Midbrain (tissue), 1 donor: ENCODE results near the gene POMZP3.
"Not testable (repeated sequence)": the region's sequence is repeated elsewhere in the genome, so short reads cannot be mapped to it uniquely, and the experiment has no call there.

Source experiments
- DNase-seq: peaks from one replicate; lab custom pipeline; 2025; lab: John Stamatoyannopoulos, UW

The POMZP3 gene

DNA sequence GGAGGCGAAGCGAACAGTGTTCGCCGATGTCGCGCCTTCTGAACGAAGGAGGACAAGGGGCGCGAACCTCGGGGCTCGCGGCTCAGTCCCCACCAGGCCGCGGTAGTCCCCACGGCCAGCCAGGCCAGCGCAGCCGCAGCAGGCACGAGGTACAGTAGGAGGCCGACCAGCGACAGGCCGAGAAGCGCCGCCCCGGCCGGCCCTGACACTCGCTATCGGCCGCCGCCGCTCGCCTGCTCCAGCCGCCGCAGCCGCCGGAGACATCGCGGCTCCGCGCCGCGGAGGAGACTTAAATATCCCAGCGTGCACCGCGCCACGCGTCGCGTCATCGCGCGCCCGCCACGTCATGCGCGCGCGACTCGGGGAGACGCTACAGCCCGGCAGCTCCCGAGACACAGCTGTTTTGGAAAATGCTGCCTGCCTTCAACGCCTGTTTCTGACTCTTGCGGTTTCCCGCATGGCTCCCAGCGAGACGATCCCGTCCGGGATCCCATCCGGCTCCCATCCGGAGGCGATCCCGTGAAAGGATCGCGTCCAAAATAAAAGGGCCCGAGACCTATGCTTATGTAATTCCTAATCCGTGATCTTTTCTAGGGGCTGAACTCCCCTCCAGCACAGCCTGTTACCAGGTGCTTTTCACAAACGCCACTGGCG is at the start of gene POMZP3:
Gene POMZP3, minus strand, starts transcription at position 291 of the 654 bp plus-strand sequence. CDS start 1,215 bp downstream, outside the sequence.
- DNase-seq: not testable (repeated sequence)

DNA sequence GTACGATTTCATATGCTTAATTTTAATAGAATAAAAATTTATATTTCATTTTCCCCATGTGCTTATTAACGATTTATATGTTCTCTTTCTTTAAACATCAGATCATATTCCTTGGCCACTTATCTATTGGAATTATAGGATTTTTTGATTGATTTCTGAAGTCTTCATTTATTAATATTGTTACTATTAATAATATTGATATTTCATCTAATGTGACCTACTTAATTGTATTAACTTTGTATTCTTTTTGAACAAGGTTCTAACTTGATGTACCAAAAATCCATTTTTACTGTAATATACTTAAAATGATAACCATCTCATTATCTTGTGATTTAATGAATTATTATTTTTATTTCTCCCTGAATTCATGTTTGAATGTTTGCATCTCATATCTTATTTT is 48.7 kb upstream of the POMZP3 start:
- DNase-seq: not testable (repeated sequence)

DNA sequence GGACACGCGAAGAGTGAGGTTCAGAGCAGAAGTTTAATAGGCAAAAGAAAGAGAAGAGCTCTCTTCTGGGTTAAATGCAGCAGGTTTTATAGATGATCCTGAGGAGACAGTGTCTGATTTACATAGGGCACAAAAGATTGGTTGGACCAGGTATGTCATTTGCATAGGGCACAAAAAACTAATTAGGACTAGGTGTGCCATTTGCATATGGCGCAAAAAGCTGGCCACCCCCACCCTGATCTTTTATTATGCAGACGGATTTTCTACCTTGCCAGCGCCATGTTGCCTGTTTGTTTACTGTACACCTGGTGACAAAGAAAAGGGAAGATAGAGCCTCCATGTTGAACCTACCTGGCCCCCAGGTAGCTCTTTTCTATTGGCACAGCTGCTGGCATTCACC is 46.3 kb upstream of the POMZP3 start:
- DNase-seq: not testable (repeated sequence)

DNA sequence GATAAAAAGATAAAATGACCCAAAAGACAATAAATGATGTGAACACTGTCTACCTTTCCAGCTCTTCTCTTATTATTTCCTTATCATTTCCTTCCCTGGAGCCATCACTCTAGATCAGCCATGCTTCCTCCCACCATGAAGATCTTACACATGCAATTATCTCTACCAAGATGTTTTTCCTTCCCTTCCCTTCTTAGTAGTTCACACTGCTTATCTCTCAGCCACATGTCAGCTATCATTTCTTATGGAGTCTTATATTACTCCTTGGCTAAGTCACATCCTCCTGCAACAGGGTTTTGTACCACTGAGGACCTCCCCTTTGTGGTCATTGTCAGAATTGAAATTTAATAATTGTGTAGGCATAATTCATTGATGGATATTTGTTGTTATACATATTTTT is 32.1 kb upstream of the POMZP3 start:
- DNase-seq: not testable (repeated sequence)

DNA sequence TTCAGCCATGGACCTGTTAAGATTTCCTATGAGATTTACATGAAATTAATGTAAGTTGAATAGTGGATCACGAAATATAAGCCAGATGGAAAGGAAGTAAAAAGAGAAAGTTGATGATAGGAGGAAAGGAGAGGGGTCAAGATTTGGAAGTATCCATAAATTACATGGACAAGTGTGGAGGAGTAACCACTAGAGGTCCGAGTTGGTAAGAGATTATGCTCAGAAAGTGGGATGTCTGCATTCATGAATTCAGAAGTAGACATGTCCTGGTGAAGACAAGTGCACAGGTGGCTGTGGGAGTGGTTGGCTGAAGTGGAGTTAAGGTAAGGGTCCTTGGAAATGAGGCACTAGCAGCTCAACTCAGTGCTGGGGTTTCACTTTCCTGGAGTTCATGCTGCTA is 29.3 kb upstream of the POMZP3 start:
- DNase-seq: not testable (repeated sequence)

DNA sequence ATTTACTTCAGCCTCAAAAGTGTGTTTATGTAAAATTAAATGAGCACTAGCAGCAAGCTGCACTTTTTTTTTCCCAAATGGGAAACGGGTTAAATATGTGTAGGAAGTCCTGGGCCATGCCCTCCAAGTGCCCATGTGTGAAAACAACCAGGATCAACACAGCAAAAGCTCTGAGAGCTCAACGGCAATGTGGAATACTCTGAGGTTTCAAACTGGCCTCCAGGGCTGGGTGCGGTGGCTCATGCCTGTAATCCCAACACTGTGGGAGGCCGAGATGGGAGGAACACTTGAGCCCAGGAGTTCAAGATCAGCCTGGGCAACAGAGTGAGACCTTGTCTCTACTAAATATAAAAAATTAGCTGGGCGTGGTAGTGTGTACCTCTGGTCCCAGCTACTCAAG is 15.5 kb upstream of the POMZP3 start:
- DNase-seq: not testable (repeated sequence)

DNA sequence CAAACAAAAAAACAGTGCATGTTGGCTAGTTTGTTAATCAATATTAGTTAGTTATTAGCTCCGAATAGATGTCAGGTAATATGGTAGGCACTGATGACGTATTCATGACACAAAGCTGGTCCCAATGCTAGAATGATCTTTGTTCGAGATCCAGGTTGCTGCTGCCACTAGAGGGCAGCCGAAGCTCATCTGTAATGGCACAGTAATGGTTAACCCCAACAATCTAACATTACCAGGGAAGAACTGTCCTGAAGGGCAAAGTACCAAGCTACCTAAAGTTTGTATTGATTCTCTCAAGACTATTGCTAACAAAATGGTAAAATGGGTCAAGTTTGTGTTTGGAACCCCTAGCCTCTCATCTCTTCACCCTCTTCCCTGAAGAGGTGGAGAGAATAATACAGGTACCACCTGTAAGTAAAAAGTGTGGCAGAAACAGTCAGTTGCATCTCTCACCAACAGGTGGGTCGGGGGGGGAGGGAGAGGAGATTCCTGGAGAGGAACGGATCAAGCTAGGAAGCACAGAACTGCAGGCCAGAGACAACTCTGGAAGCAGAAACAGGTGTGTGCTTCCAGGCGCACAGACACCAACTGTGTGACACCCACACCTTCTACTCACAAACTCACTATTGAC is 10.1 kb upstream of the POMZP3 start:
- DNase-seq: not testable (repeated sequence)

DNA sequence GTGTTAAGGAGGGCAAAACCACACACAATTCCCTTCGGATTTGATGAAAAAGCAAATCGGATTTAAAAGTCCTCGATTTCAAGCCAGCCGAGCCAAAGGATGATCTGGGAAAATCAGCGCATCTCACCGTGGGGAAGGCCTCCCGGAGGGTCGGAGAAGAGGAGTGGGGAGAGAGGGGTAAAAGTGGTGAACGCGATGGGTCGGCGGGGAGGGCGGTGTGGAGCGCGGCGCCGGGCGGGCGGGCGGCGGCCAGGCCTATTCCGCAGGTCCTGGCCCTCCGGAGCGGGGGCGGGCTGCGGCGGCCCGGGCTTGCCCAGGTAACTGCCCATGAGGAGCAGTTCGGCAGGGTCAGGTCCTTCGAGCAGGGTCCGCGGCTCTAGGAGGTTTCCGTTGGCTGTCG is 498 bp downstream of the POMZP3 start:
- not testable (repeated sequence) for DNase-seq

DNA sequence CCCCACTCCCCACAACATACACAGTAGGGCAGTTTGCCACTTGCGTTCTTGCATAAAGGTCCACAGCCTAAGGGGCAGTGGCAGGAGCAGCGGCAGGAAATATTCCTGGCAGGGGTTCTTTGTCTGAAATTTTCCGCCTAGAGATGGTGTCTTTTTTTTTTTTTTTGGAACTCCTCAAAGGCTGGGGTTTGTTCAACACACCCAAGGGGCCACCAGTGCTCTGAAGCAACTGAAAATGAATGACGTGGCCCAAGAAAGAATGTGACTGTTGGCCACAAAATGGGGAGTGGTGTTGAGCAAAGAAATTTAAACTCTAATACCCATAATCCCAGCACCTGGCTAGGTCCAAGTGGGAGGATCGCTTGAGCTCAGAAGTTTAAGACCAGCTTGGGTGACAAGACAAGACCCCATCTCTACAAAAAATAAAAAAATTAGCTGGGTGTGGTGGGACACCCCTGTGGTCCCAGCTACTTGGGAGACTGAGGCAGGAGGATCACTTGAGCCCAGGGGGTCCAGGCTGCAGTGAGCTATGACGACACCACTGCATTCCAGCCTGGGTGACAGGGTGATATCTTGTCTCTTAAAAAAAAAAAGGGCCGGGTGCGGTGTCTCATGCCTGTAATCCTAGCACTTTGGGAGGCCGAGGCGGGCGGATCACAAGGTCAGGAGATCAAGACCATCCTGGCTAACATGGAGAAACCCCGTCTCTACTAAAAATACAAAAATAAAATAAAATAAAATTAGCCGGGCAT is 7.5 kb downstream of the POMZP3 start:
- DNase-seq: not testable (repeated sequence)

DNA sequence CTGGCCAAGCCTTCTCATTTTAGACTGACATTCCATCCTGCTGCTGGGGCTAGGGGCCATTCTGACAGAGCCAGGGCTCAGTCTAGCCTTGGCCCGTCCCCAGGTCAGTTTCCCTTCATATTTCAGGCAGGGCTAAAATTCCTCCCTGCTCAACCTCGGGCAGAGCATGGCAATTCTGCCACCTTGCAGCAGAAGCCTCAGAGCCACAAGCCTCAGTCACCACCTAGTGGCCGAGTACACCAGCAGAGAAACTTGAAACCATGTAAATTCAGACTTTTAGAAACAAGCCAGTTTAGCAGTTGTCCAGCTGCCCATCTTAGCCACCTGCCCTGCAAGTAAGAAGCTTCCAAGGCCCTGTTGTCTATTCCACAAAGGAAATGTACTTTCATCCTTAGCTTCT is 13.3 kb downstream of the POMZP3 start:
- not testable (repeated sequence) for DNase-seq

DNA sequence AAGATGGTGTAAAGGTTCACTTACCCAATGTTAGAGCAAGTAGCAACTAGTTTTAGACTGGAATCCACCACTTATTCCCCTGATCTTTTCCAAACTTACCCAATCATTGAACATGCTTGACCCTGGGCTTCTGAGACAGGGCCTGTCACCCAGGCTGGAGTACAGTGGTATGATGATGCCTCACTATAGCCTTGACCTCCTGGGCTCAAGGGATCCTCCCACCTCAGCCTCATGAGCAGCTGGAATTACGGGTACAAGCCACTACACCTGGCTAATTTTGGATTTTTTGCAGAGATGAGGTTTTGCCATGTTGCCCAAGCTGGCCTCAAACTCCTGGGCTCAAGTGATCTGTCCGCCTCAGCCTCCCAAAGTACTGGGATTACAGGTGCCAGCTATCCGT is 14.8 kb downstream of the POMZP3 start:
- DNase-seq: not testable (repeated sequence)

DNA sequence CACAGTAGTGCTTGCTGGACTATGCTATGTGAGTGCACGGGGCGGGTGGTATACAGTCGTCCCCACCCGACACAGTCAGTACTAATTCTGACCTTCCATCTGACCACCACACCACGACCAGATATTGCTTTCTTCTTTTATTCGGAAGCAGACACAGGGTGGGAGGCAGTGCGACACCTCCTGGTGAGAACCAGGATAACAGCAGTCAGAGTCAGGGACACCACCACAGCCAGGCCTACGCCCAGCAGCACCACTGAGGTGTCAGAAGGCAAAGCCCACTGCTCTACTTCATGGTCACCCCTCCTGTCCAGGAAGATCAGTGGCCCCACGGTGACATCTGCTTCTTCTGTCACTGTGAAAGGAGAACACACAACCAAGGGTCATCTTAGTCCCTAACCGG is 17.2 kb downstream of the POMZP3 start:
- DNase-seq: not testable (repeated sequence)

DNA sequence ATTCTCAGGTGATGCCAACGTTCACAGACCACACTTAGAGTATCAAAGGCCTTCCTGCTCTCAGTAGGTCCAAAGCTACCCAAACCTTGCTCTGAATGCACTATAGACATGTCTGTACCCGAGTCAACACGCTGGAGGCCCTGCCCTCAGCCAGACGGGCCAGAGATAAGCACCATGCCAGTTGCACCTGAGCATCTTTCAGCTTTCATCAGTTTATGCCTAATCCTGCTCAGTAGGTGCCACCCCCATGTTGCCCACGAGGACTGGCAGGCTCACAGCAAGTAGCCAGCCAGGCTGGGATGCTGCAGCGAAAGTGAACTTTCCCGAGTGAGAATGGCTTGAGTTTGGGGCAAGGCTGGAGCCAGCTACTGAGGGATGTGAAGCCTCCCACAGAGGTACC is 18.6 kb downstream of the POMZP3 start:
- not testable (repeated sequence) for DNase-seq

DNA sequence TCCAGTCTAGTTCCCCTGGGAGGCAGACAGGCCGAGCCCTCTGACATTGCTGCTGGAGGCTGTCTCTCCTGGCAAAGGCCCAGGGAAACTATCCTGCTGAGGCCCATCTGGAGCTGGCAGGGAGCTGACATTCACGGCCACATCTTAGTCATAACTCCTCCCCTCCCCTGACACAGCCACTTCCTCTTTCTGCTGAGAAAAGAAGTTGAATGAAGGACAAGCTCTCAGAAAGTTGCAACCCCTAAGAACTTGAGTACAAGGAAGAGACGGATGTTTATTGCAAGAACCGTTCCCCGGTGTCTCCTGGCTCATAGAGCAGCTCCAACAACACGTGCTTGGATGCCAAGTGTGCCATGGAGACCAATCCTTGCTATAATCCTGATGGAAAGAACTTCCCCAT is 21.1 kb downstream of the POMZP3 start:
- peak; percentile 42 for DNase-seq

DNA sequence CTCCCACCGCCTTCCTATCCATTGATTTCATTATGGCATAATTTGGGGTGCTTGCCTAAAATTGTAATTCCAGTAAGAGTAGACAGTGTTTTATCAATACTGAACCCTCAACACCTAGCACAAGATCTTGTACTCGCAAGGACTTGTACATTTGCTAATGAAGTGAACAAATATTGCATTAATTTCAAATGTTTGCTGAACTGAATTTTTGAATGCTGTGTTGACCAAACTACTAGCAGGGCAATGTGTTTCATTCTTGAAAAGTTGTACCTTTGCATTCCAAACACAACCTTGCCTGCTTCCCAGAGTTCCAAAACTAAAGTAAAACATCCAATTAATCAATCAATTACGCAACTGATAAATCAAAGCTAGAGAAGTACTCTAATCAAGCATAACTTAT is 26.4 kb downstream of the POMZP3 start:
- DNase-seq: not testable (repeated sequence)

DNA sequence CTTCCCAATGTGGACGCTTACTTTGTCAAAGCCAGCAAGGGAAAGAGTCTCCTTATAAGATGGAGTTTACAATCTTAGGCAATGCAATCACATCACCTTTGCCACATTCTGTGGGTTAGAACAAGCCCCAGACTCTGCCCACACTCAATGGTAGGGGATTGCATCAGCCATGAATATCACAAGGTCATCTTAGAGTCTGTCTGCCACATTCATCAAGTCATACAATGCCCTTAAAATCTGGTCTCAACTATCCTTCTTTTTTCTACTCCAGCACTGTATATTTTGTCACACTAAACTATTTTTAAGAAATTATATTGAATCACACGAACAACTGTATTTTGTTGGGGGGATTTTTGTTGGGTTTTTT is 27.0 kb downstream of the POMZP3 start:
- DNase-seq: not testable (repeated sequence)

DNA sequence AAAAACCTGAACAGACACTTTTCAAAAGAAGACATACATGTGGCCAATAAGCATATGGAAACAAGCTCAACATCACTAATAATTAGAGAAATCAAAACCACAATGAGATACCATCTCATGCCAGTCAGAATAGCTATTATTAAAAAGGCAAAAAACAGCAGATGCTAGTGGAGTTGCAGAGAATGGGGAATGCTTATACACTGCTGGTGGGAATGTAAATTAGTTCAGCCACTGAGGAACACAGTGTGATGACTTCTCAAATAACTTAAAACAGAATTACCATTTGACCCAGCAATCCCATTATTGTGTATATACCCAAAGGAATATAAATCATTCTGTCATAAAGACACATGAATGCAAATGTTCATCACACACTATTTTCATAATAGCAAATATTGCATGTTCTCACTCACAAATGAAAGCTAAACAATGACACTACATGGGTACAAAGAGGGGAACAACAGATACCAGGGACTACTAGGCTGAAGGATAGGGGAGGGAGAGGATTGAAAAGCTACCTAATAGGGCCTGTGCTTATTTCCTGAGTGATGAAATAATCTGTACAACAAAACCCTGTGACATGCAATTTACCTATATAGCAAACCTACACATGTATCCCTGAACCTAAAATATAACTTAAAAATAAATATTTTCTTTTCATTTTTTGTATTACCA is 28.4 kb downstream of the POMZP3 start:
- not testable (repeated sequence) for DNase-seq

DNA sequence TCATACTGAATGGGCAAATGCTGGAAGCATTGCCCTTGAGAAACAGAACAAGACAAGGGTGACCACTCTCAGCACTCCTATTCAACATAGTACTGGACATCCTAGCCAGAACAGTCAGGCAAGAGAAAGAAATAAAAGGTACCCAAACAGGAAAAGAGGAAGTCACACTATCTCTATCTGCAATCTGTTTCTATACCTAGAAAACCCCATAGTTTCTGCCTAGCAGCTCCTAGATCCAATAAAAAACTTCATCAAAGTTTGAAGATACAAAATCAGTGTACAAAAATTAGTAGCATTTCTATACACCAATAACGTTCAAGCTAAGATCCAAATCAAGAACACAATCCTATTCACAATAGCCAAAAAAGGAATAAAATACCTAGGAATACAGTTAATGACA is 29.8 kb downstream of the POMZP3 start:
- not testable (repeated sequence) for DNase-seq

DNA sequence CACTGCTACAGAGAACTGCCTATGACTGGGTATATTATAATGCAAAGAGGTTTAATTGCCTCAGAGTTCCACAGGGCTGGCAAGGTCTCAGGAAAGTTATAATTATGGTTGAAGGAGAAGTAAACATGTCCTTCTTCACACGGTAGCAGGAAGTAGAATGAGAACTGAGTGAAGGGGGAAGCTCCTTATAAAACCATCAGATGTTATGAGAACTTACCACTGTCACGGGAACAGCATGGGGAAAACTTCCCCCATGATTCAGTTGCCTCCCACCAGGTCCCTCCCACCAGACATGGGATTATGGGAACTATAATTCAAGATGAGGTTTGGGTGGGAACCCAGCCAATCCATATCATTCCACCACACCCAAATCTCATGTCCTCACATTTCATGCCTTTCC is 34.4 kb downstream of the POMZP3 start:
- not testable (repeated sequence) for DNase-seq

DNA sequence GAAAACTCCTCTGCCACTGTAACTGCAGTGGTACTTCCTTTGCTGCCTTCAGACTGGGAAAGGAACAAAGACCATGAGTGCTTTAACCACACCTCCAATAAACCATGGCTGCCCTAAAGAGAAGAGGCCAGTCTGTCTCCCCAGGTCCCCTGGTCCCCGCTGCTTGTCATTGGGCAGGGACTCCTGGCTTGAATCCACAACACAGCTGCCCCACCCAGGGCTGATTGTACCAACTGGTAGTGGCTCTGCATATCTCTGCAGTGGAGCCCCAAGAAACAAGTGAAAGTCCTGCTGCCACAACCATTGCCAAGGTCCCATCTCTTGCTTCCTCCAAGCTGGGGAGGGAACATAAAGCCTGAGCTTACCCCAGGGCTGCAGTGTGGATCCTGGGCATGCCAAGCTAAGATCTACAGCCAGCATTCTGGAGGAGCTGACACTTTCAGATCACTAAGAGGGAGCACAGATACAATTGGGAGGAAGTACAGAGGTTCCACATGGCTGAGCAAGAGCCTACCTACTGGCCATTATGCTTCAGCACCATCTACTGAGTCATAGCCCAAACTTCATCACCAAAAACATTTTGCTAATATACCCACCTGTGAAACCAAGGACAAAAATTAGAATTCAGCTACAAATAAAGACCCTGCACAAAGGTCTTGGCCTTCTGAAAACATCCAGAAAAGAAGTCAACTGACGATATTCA is 35.3 kb downstream of the POMZP3 start:
- DNase-seq: not testable (repeated sequence)

DNA sequence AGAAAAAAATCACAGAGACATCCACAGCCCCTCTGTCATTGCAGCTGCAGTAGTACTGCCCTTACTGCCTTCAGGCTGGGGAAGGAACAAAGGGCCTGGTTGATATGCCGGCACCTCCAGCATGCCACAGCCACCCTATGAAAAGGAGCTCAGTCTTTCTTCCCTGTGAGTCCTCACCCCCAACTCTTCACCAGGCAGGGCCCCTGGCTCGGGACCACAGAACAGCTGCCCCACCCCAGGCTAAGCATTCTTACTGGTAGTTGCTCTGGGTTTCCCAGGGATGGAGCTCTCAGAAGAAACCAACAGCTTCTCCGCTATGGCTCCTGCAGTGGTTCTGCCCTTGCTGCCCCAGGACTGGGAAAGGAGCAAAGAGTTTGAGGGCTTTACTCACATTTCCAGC is 36.0 kb downstream of the POMZP3 start:
- not testable (repeated sequence) for DNase-seq

DNA sequence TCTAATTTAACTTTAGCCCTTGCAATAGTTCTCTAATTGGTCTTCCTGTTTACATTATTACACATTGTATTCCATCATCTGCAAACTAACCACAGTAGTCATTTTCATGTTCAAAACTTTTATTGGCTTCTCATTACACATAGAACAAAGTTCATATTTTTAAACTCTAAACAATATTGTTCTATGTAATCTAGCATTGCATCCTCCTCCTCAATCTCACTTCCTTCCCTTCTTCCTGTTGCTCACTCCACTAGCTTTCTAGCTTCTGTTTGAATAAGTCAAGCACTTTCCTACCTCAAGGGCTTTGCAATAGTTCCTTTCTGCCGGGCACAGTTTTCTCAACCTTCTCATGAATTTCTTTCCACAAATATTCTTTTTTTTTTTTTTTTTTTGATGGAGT is 38.5 kb downstream of the POMZP3 start:
- DNase-seq: not testable (repeated sequence)
